Measurements from ENCODE around the gene ZNF385B. TPM values are rescaled to one million over a fixed set of nuclear protein-coding genes. Genes with fewer than 3 reads are reported as not detected.

Gene ZNF385B
- total RNA-seq, 1 donor from 2014 or later = not detected

GRCh38 chr2:179818546-179818945 lies 42.9 kb downstream of the ZNF385B start:
- no peak for TF ChIP-seq CTCF (IDR thresholded peaks at IDR 0.05; ENCODE audit: partially characterized antibody, unreplicated experiment)
- no peaks in the 10 kb centered on the region for H3K36me3 Mint-ChIP-seq (ENCODE audit: unreplicated experiment)
- DNase-seq = no peak
- no peak overlapping the region for H3K27ac Mint-ChIP-seq (ENCODE audit: unreplicated experiment)
- H3K27me3 Mint-ChIP-seq (ENCODE audit: unreplicated experiment) = no peaks in the 10 kb centered on the region
- H3K4me1 Mint-ChIP-seq (ENCODE audit: low read depth, unreplicated experiment) = no peaks in the 10 kb centered on the region
- no peaks in the 10 kb centered on the region for H3K9me3 Mint-ChIP-seq (ENCODE audit: unreplicated experiment)
- H3K4me3 Mint-ChIP-seq (ENCODE audit: unreplicated experiment) = no peak overlapping the region

- Mint-ChIP-seq H3K4me1 (ENCODE audit: low read depth, unreplicated experiment) (no peaks in the 10 kb centered on the region), H3K4me3 (ENCODE audit: unreplicated experiment) (no peak overlapping the region), H3K27ac (ENCODE audit: unreplicated experiment) (no peak overlapping the region), H3K9me3 (ENCODE audit: unreplicated experiment) (no peaks in the 10 kb centered on the region), H3K27me3 (ENCODE audit: unreplicated experiment) (no peaks in the 10 kb centered on the region), H3K36me3 (ENCODE audit: unreplicated experiment) (no peaks in the 10 kb centered on the region)
- no peak for DNase-seq
- TF ChIP-seq CTCF (IDR thresholded peaks at IDR 0.05; ENCODE audit: partially characterized antibody, unreplicated experiment) = no peak
Observed at GRCh38 chr2:179817181-179817841, 44.1 kb downstream of the ZNF385B start.

GRCh38 chr2:179814050-179814449 lies 47.4 kb downstream of the ZNF385B start:
- no peaks in the 10 kb centered on the region for H3K36me3 Mint-ChIP-seq (ENCODE audit: unreplicated experiment)
- no peaks in the 10 kb centered on the region for H3K27me3 Mint-ChIP-seq (ENCODE audit: unreplicated experiment)
- H3K4me1 Mint-ChIP-seq (ENCODE audit: low read depth, unreplicated experiment) = no peaks in the 10 kb centered on the region
- TF ChIP-seq CTCF (IDR thresholded peaks at IDR 0.05; ENCODE audit: partially characterized antibody, unreplicated experiment) = no peak
- no peaks in the 10 kb centered on the region for H3K9me3 Mint-ChIP-seq (ENCODE audit: unreplicated experiment)
- no peak overlapping the region for H3K27ac Mint-ChIP-seq (ENCODE audit: unreplicated experiment)
- DNase-seq = no peak
- H3K4me3 Mint-ChIP-seq (ENCODE audit: unreplicated experiment) = no peak overlapping the region

GRCh38 chr2:179812501-179812900 lies 48.9 kb downstream of the ZNF385B start:
- no peak overlapping the region for H3K4me3 Mint-ChIP-seq (ENCODE audit: unreplicated experiment)
- no peak for DNase-seq
- no peak for TF ChIP-seq CTCF (IDR thresholded peaks at IDR 0.05; ENCODE audit: partially characterized antibody, unreplicated experiment)
- H3K9me3 Mint-ChIP-seq (ENCODE audit: unreplicated experiment) = no peaks in the 10 kb centered on the region
- no peaks in the 10 kb centered on the region for H3K36me3 Mint-ChIP-seq (ENCODE audit: unreplicated experiment)
- no peaks in the 10 kb centered on the region for H3K27me3 Mint-ChIP-seq (ENCODE audit: unreplicated experiment)
- no peaks in the 10 kb centered on the region for H3K4me1 Mint-ChIP-seq (ENCODE audit: low read depth, unreplicated experiment)
- no peak overlapping the region for H3K27ac Mint-ChIP-seq (ENCODE audit: unreplicated experiment)

GRCh38 chr2:179811042-179811441 lies 50.4 kb downstream of the ZNF385B start:
- no peak overlapping the region for H3K4me3 Mint-ChIP-seq (ENCODE audit: unreplicated experiment)
- no peaks in the 10 kb centered on the region for H3K27me3 Mint-ChIP-seq (ENCODE audit: unreplicated experiment)
- no peaks in the 10 kb centered on the region for H3K9me3 Mint-ChIP-seq (ENCODE audit: unreplicated experiment)
- H3K4me1 Mint-ChIP-seq (ENCODE audit: low read depth, unreplicated experiment) = no peaks in the 10 kb centered on the region
- no peak for DNase-seq
- H3K36me3 Mint-ChIP-seq (ENCODE audit: unreplicated experiment) = no peaks in the 10 kb centered on the region
- TF ChIP-seq CTCF (IDR thresholded peaks at IDR 0.05; ENCODE audit: partially characterized antibody, unreplicated experiment) = no peak
- no peak overlapping the region for H3K27ac Mint-ChIP-seq (ENCODE audit: unreplicated experiment)
